Measurements from ENCODE around the gene ZNF532.

The ZNF532 gene

GRCh38 chr18:58992301-58993231 is 127.9 kb downstream of the ZNF532 start:
- no peak for TF ChIP-seq CTCF (IDR thresholded peaks at IDR 0.05; ENCODE audit: low read depth, low read length)
- DNase-seq (ENCODE audit: extremely low read depth, low read depth), result no peak

GRCh38 chr18:58993260-58993659 is 128.6 kb downstream of the ZNF532 start:
- DNase-seq (ENCODE audit: extremely low read depth, low read depth), result peak; percentile 77
- TF ChIP-seq CTCF (IDR thresholded peaks at IDR 0.05; ENCODE audit: low read depth, low read length), result no peak

- no peak for TF ChIP-seq CTCF (IDR thresholded peaks at IDR 0.05; ENCODE audit: low read depth, low read length)
- DNase-seq (ENCODE audit: extremely low read depth, low read depth), result no peak
Measured at GRCh38 chr18:58995663-58996062, 131.0 kb downstream of the ZNF532 start.

GRCh38 chr18:58996131-58996641 is 131.5 kb downstream of the ZNF532 start:
- no peak for TF ChIP-seq CTCF (IDR thresholded peaks at IDR 0.05; ENCODE audit: low read depth, low read length)
- DNase-seq (ENCODE audit: extremely low read depth, low read depth), result peak; percentile 38

- TF ChIP-seq CTCF (IDR thresholded peaks at IDR 0.05; ENCODE audit: low read depth, low read length), result no peak
- DNase-seq (ENCODE audit: extremely low read depth, low read depth), result no peak
Measured at GRCh38 chr18:58996696-58997095, 132.0 kb downstream of the ZNF532 start.

GRCh38 chr18:58997811-58998337 is 133.2 kb downstream of the ZNF532 start:
- peak; percentile 92 for DNase-seq (ENCODE audit: extremely low read depth, low read depth)
- TF ChIP-seq CTCF (IDR thresholded peaks at IDR 0.05; ENCODE audit: low read depth, low read length), result no peak

Data from AG09319 (cell line).